ENCODE data around the gene TMEFF2.

The TMEFF2 gene

GRCh38 chr2:191959209-191959608 lies 235.5 kb downstream of the TMEFF2 start:
- no peak overlapping the region for H3K27ac ChIP-seq
- no peak for TF ChIP-seq CTCF (conservative IDR thresholded peaks at IDR 0.05; ENCODE audit: low read depth)
- POLR2A ChIA-PET (ENCODE audit: low non-redundant PET) = no interaction called here
- CTCF ChIA-PET = no interaction called here
- DNase-seq (ENCODE audit: low spot score) = no peak

GRCh38 chr2:191957996-191958860 lies 236.5 kb downstream of the TMEFF2 start:
- H3K27ac ChIP-seq = no peak overlapping the region
- TF ChIP-seq CTCF (conservative IDR thresholded peaks at IDR 0.05; ENCODE audit: low read depth) = no peak
- no peak for DNase-seq (ENCODE audit: low spot score)
- ChIA-PET POLR2A (ENCODE audit: low non-redundant PET) (no interaction called here), CTCF (no interaction called here)

GRCh38 chr2:191954451-191954850 lies 240.3 kb downstream of the TMEFF2 start:
- ChIA-PET CTCF (interaction anchor here (0.6 kb wide), 1 partner anchor 37 kb away, joined by 4 read pairs; no protein-coding TSS in a partner anchor), POLR2A (ENCODE audit: low non-redundant PET) (no interaction called here)
- TF ChIP-seq CTCF (conservative IDR thresholded peaks at IDR 0.05; ENCODE audit: low read depth) = no peak
- no peak for DNase-seq (ENCODE audit: low spot score)
- H3K27ac ChIP-seq = no peak overlapping the region

GRCh38 chr2:191952515-191953270 lies 242.0 kb downstream of the TMEFF2 start:
- CTCF ChIA-PET = no interaction called here
- TF ChIP-seq CTCF (conservative IDR thresholded peaks at IDR 0.05; ENCODE audit: low read depth) = no peak
- DNase-seq (ENCODE audit: low spot score) = no peak
- POLR2A ChIA-PET (ENCODE audit: low non-redundant PET) = interaction anchor here (0.7 kb wide), 1 partner anchor 21 kb away, joined by 3 read pairs; no protein-coding TSS in a partner anchor
- no peak overlapping the region for H3K27ac ChIP-seq

- ChIA-PET CTCF (no interaction called here), POLR2A (ENCODE audit: low non-redundant PET) (no interaction called here)
- no peak for DNase-seq (ENCODE audit: low spot score)
- TF ChIP-seq CTCF (conservative IDR thresholded peaks at IDR 0.05; ENCODE audit: low read depth) = no peak
- H3K27ac ChIP-seq = no peak overlapping the region
Observed at GRCh38 chr2:191951832-191952231, 242.9 kb downstream of the TMEFF2 start.

- ChIA-PET CTCF (no interaction called here), POLR2A (ENCODE audit: low non-redundant PET) (no interaction called here)
- no peak overlapping the region for H3K27ac ChIP-seq
- TF ChIP-seq CTCF (conservative IDR thresholded peaks at IDR 0.05; ENCODE audit: low read depth) = no peak
- no peak for DNase-seq (ENCODE audit: low spot score)
Observed at GRCh38 chr2:191951376-191951775, 243.4 kb downstream of the TMEFF2 start.

All from RWPE1 (cell line).